GM18520 (cell line): ENCODE measurements around the gene LRRC7.

Source experiments
- ATAC-seq: cut with Tn5 transposase; IDR thresholded peaks from one replicate; pipeline ENCODE4 v1.9.1; 2021; ENCODE audit not compliant: unreplicated experiment

Gene LRRC7

DNA sequence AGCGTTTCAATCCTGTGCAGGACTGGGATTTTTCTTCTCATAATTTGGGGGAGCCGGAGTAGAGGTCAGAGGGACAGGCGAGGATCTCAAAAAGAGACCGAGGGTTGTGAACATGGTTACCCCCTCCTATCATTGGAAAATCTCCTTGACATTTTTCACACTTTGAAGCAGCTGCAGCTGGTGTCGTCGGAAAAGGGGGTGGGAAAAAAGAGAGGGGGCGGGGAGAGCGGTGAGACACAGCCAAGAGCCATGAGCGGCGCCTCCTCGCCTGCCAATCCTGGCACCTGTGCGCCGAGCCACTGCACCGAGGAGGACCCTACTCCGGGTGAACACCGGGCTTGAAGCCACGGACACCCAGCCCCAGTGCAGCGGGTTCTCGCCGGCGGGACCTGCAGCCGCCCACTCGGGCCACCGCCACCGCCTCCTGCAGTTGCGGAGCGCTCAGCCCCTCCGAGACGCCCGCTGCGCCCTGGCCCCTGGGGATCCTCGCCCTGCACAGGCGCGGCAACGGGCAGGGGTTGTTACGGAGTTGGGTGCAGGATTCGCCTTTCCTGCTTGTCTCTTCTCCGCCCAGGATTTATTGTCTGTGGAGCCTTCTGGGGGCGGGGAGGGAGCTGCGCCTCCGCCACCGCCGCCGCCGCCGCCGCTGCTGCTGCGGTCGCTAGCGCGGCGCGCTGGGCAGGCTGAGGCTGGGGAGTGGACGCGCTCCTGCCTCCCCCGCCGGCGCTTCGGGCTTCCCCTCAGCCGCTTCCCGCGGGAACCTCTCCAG, at the start of gene LRRC7:
Gene LRRC7, plus strand, starts transcription at position 271 of the 769 bp plus-strand sequence. CDS start 718 bp downstream, outside the sequence.
- ATAC-seq: no peak

GRCh38 chr1:69519006-69519405, 48.7 kb upstream of the LRRC7 start:
- no peak for ATAC-seq

GRCh38 chr1:69520326-69520725, 47.4 kb upstream of the LRRC7 start:
- ATAC-seq: no peak

GRCh38 chr1:69523032-69523431, 44.7 kb upstream of the LRRC7 start:
- no peak for ATAC-seq

GRCh38 chr1:69523461-69523860, 44.3 kb upstream of the LRRC7 start:
- no peak for ATAC-seq

- ATAC-seq: no peak
These were observed 43.7 kb upstream of the LRRC7 start for GRCh38 chr1:69524015-69524414.

- no peak for ATAC-seq
These were observed 40.4 kb upstream of the LRRC7 start for GRCh38 chr1:69527273-69527672.

- no peak for ATAC-seq
These were observed 39.3 kb upstream of the LRRC7 start for GRCh38 chr1:69528376-69528775.

GRCh38 chr1:69533343-69533742, 34.4 kb upstream of the LRRC7 start:
- ATAC-seq: no peak

DNA sequence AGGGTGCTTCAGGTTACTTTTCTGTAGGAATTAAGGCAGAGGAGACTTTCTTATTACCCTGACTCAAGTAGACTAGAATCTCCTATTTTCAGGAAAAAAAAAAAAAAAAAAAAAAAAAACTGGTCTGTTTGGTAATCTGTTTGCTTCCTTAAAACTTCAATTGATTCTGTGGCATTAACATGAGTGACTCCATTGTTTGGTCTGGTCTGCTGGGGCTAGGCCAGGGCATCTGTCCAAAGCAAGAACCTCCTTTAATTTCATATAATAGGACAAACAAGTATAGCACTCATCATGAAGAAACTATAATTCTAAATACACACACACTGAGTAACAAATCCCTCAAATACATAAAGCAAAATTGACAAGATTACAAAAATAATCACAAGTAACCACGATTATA, 32.9 kb upstream of the LRRC7 start:
- ATAC-seq: no peak

- no peak for ATAC-seq
These were observed 32.2 kb upstream of the LRRC7 start for GRCh38 chr1:69535490-69535889.

GRCh38 chr1:69540052-69540451, 27.7 kb upstream of the LRRC7 start:
- no peak for ATAC-seq

DNA sequence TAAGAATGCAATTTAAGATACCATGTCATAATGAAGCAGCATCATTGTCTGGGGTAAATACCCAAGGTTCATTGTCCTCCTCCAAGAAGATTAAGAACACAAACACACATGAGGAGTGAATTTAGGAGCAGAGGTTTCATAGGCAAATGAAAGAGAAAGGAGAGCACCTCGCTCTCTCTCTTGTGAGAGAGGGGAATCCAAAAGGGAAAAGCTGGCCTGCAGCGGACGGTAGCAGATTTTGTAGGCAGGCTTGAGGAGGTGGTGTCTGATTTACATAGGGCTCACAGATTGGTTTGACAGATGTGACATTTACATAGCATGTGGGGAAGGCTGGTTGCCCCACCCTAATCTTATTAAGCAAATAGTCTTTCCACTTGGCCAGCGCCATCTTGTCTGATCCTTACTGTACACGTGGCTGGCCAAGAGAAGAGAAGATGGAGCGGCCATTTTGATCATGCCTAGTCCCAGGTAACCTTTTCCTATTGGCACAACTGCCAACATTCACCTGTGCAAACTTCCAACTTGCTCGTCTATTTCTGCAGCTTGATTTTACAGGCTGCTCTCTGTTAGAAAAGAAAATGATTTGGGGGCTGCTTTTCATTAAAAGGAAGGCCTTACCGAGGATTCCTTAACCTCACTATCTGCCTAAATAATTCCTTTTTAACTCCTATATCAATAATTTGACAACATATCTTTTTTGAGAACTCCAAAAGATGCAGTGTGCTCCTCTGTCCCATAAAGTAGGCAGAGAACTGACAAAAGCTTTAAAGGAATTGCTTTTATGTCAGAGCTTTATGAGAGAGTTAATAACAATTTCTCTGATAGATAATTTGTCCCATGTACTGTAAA, 16.0 kb upstream of the LRRC7 start:
- no peak for ATAC-seq

- no peak for ATAC-seq
These were observed 14.0 kb upstream of the LRRC7 start for GRCh38 chr1:69553726-69554125.

- no peak for ATAC-seq
These were observed 876 bp downstream of the LRRC7 start for GRCh38 chr1:69568421-69569174.

DNA sequence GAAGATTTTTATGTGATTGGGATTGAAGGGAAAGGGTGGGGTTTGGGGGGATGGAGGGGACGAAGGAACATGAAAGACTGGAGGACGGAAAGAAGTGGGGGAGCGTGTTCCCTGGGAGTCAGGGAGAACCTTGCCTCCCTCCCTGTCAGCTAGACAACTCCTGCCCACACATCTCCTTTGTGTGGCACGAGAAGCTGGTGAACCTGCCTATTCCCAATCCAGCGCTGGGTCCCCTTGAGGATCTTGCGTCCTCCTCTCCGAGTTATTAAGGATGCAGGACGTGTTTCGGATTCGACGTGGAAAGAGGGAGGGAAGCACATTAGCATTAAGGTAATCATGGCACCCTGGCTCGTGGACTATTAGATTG, 1.4 kb downstream of the LRRC7 start:
- no peak for ATAC-seq

GRCh38 chr1:69569576-69570328, 2.0 kb downstream of the LRRC7 start:
- ATAC-seq: no peak

DNA sequence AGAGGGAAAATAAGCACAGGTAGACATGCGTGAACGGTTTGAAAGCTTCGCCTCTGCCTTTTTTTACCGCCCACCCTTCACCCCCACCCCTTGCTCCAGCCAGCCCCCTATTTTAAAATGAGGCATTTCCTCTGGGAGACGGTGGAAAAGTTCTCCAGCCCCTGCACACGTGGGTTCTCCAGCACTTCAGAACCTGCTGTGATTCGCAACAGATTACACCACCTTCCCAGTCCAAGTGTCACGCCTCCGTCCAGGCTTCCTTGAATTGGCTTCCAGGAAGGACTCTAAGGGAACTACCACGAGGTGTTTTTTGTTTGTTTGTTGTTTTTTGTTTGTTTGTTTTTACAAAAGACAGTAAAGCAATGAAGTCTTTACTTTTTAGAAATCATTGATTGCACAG, 2.6 kb downstream of the LRRC7 start:
- ATAC-seq: no peak

DNA sequence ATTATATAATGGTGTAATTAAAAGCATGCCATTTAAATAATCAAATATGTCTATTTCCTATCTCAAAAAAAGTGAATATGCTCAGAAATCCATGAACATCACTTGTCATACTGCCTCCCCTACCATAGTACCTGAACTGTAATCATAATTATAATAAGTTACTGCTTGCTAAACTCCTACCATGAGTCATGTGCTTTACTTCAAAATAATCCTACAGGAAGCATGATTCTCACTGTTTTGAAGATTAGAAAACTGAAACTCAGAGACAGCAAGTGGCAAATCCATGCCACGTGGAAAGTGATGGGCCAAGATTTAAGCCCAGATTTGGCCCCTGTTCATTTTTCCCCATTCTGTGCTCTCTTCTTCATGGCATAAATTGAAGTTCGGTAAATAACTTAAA, 5.2 kb downstream of the LRRC7 start:
- ATAC-seq: no peak

DNA sequence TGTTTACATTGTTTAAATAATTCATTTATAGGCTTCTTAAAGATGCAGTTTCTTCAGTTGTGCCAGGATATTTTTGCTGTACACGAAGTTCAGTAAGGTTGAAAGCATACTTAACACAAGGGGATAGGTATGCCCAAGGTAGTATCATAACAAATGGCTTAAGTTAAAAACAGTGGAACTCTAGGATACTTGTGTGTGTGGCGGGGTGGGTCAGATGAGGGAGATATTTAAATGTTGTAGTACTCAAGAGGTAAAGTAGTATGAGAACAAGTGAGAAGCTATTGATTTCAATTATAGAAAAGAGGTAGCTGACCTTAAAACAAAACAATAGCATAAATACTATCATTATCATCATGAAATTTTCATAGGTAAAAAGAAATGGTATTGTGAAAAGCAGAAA, 6.2 kb downstream of the LRRC7 start:
- no peak for ATAC-seq

GRCh38 chr1:69585666-69586065, 17.9 kb downstream of the LRRC7 start:
- no peak for ATAC-seq
